ENCODE measurements around the gene KLF16. TPM values are rescaled to one million over a fixed set of nuclear protein-coding genes. Genes with fewer than 3 reads are reported as not detected.
A peak's percentile ranks its signal among the peaks of the same experiment; 100 is the strongest.

KLF16 gene
- total RNA-seq, 1 experiment from 2014 or later: 12.6 TPM

- no peaks in the 10 kb centered on the region for H3K36me3 ChIP-seq
- H3K27me3 ChIP-seq: no peaks in the 10 kb centered on the region
- DNase-seq: peak; percentile 64
- H3K4me3 ChIP-seq: no peak overlapping the region
- H3K9me3 ChIP-seq: no peaks in the 10 kb centered on the region
These were observed 9.9 kb downstream of the KLF16 start for GRCh38 chr19:1853295-1854038.

GRCh38 chr19:1852581-1853128, 10.7 kb downstream of the KLF16 start:
- Histone ChIP-seq H3K9me3 (no peaks in the 10 kb centered on the region), H3K27me3 (no peaks in the 10 kb centered on the region), H3K4me3 (no peak overlapping the region), H3K36me3 (no peaks in the 10 kb centered on the region)
- no peak for DNase-seq

GRCh38 chr19:1851654-1852580, 11.5 kb downstream of the KLF16 start:
- no peak overlapping the region for H3K4me3 ChIP-seq
- no peak for DNase-seq
- no peaks in the 10 kb centered on the region for H3K27me3 ChIP-seq
- no peaks in the 10 kb centered on the region for H3K36me3 ChIP-seq
- H3K9me3 ChIP-seq: no peaks in the 10 kb centered on the region

GRCh38 chr19:1850809-1851653, 12.3 kb downstream of the KLF16 start:
- H3K4me3 ChIP-seq: no peak overlapping the region

GRCh38 chr19:1849886-1850398, 13.4 kb downstream of the KLF16 start:
- Histone ChIP-seq H3K4me3 (no peak overlapping the region), H3K36me3 (no peaks in the 10 kb centered on the region), H3K27me3 (no peaks in the 10 kb centered on the region), H3K9me3 (no peaks in the 10 kb centered on the region)
- no peak for DNase-seq

More at GRCh38 chr19:1850809-1851653, 12.3 kb downstream of the KLF16 start:
- Histone ChIP-seq H3K36me3 (no peaks in the 10 kb centered on the region), H3K27me3 (no peaks in the 10 kb centered on the region), H3K9me3 (no peaks in the 10 kb centered on the region)
- no peak for DNase-seq

- Histone ChIP-seq H3K4me3 (no peak overlapping the region), H3K9me3 (no peaks in the 10 kb centered on the region), H3K27me3 (no peaks in the 10 kb centered on the region), H3K36me3 (no peaks in the 10 kb centered on the region; the same call in 1 of the 2 replicates)
- DNase-seq: no peak
These were observed 14.3 kb downstream of the KLF16 start for GRCh38 chr19:1849132-1849474.

GRCh38 chr19:1848399-1849131, 14.8 kb downstream of the KLF16 start, which contains the start of gene REXO1:
REXO1 (minus strand) TSS chr19:1848483; CDS start chr19:1848358, 125 bp downstream.
- peak; percentile 84 for DNase-seq
- H3K27me3 ChIP-seq: no peaks in the 10 kb centered on the region
- peak within 1 kb of the TSS; percentile 87 for H3K4me3 ChIP-seq
- H3K36me3 ChIP-seq: no peaks in the 10 kb centered on the region; the same call in 1 of the 2 replicates
- no peaks in the 10 kb centered on the region for H3K9me3 ChIP-seq

GRCh38 chr19:1847684-1848398, 15.5 kb downstream of the KLF16 start:
- DNase-seq: peak; percentile 59
- no peaks in the 10 kb centered on the region; the same call in 1 of the 2 replicates for H3K36me3 ChIP-seq

GRCh38 chr19:1847348-1847683, 16.1 kb downstream of the KLF16 start:
- DNase-seq: no peak
- no peaks in the 10 kb centered on the region for H3K9me3 ChIP-seq
- H3K27me3 ChIP-seq: no peaks in the 10 kb centered on the region
- no peaks in the 10 kb centered on the region; the same call in 1 of the 2 replicates for H3K36me3 ChIP-seq
- peak overlapping the region; percentile 87 for H3K4me3 ChIP-seq

More at GRCh38 chr19:1847684-1848398, 15.5 kb downstream of the KLF16 start:
- Histone ChIP-seq H3K9me3 (no peaks in the 10 kb centered on the region), H3K4me3 (peak overlapping the region; percentile 87), H3K27me3 (no peaks in the 10 kb centered on the region)

GRCh38 chr19:1846517-1847204, 16.7 kb downstream of the KLF16 start:
- DNase-seq: no peak
- no peaks in the 10 kb centered on the region; the same call in 1 of the 2 replicates for H3K36me3 ChIP-seq
- H3K4me3 ChIP-seq: peak overlapping the region; percentile 87

GRCh38 chr19:1845642-1846041, 17.7 kb downstream of the KLF16 start:
- no peaks in the 10 kb centered on the region for H3K27me3 ChIP-seq
- no peak for DNase-seq
- H3K9me3 ChIP-seq: no peaks in the 10 kb centered on the region
- H3K36me3 ChIP-seq: no peaks in the 10 kb centered on the region; the same call in 1 of the 2 replicates
- no peak overlapping the region for H3K4me3 ChIP-seq

More at GRCh38 chr19:1846517-1847204, 16.7 kb downstream of the KLF16 start:
- Histone ChIP-seq H3K9me3 (no peaks in the 10 kb centered on the region), H3K27me3 (no peaks in the 10 kb centered on the region)

GRCh38 chr19:1845125-1845515, 18.3 kb downstream of the KLF16 start:
- no peak for DNase-seq
- H3K27me3 ChIP-seq: no peaks in the 10 kb centered on the region
- no peaks in the 10 kb centered on the region; the same call in 1 of the 2 replicates for H3K36me3 ChIP-seq
- no peaks in the 10 kb centered on the region for H3K9me3 ChIP-seq
- no peak overlapping the region for H3K4me3 ChIP-seq

- no peaks in the 10 kb centered on the region; the same call in 1 of the 2 replicates for H3K36me3 ChIP-seq
- no peak for DNase-seq
- H3K27me3 ChIP-seq: no peaks in the 10 kb centered on the region
- no peak overlapping the region for H3K4me3 ChIP-seq
- no peaks in the 10 kb centered on the region for H3K9me3 ChIP-seq
These were observed 18.8 kb downstream of the KLF16 start for GRCh38 chr19:1844513-1845124.

All from MG63 (cell line).